Measurements from ENCODE around the gene PHPT1.

DNA sequence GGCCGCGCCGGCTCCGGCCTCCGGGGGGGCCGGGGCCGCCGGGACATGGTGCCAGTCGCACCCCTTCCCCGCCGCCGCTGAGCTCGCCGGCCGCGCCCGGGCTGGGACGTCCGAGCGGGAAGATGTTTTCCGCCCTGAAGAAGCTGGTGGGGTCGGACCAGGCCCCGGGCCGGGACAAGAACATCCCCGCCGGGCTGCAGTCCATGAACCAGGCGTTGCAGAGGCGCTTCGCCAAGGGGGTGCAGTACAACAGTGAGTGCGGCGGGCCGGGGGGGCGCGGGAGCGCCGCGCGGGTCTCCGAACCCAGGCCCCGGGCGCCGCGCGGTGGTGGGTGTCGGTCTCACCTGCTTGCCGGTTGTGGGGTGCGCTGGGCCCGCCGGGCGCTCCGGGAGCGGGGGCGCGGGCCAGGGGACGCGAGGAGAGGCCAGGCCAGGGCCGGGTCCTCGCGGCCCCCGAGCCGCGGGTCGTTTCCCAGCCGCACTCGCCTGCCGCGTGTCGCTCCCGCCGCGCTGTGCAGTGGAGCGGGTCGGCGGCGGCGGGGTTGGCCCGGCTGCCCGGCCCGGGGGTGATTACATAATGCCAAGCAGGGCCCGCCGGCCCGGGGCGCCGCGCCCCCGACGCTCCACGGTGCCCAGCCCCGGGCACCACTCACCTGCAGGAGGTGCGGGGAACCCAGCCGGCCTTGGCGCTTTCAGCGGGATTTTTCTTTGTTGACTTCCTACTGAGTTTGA is 41.0 kb upstream of the PHPT1 start:
- TF ChIP-seq, protein P1, sequence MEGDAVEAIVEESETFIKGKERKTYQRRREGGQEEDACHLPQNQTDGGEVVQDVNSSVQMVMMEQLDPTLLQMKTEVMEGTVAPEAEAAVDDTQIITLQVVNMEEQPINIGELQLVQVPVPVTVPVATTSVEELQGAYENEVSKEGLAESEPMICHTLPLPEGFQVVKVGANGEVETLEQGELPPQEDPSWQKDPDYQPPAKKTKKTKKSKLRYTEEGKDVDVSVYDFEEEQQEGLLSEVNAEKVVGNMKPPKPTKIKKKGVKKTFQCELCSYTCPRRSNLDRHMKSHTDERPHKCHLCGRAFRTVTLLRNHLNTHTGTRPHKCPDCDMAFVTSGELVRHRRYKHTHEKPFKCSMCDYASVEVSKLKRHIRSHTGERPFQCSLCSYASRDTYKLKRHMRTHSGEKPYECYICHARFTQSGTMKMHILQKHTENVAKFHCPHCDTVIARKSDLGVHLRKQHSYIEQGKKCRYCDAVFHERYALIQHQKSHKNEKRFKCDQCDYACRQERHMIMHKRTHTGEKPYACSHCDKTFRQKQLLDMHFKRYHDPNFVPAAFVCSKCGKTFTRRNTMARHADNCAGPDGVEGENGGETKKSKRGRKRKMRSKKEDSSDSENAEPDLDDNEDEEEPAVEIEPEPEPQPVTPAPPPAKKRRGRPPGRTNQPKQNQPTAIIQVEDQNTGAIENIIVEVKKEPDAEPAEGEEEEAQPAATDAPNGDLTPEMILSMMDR (IDR thresholded peaks at IDR 0.05) = no peak
- no peak for TF ChIP-seq POLR2A (IDR thresholded peaks at IDR 0.05)

Measured in right lobe of liver (tissue), 4 donors.